Heart left ventricle (tissue), 16 donors: ENCODE results near the gene SHFL. TPM values are rescaled to one million over a fixed set of nuclear protein-coding genes. Genes with fewer than 3 reads are reported as not detected.
A peak's percentile ranks its signal among the peaks of the same experiment; 100 is the strongest.

ENCODE experiments used
- ATAC-seq, 4 donors: fragments of 200-7000 bp; cut with Tn5 transposase; one replicate each; pipeline ENCODE4 v1.9.1; 2020 to 2022; ENCODE audit warnings: moderate library complexity in 4 of 4, mild to moderate bottlenecking in 3 of 4, moderate number of reproducible peaks in 1 of 4
- DNase-seq, 5 donors: peaks; one replicate each; pipeline ENCODE4 v3.0.0-alpha.2; 2020
- H3K27ac ChIP-seq, 12 donors: fragments of 200-600 bp; sonication (generic) in 4 of 12; one replicate each; pipeline versions ENCODE4 v1.5.0 to v1.8.0; 2016 to 2022; ENCODE audit warnings: mild to moderate bottlenecking in 2 of 12
- H3K27me3 ChIP-seq, 9 donors: fragments of 200-600 bp; sonication (generic) in 2 of 9; one replicate each; pipeline versions ENCODE4 v1.5.1 to v1.8.0; 2016 to 2022; ENCODE audit warnings: mild to moderate bottlenecking in 3 of 9
- H3K36me3 ChIP-seq, 9 donors: fragments of 200-600 bp; sonication (generic) in 2 of 9; one replicate each; pipeline versions ENCODE4 v1.5.0 to v1.8.0; 2018 to 2022; ENCODE audit warnings: mild to moderate bottlenecking in 2 of 9
- H3K4me1 ChIP-seq, 12 donors: fragments of 200-600 bp; sonication (generic) in 4 of 12; one replicate each; pipeline versions ENCODE4 v1.5.0 to v1.8.0; 2016 to 2022; ENCODE audit warnings: mild to moderate bottlenecking in 3 of 12
- H3K4me3 ChIP-seq, 12 donors: fragments of 200-600 bp; sonication (generic) in 4 of 12; one replicate each; pipeline versions ENCODE4 v1.5.0 to v1.8.0; 2017 to 2022; ENCODE audit warnings: mild to moderate bottlenecking in 9 of 12, moderate library complexity in 4 of 12
- H3K9me3 ChIP-seq, 12 donors: fragments of 200-600 bp; sonication (generic) in 4 of 12; one replicate each; pipeline versions ENCODE4 v1.5.0 to v1.8.0; 2016 to 2022; ENCODE audit warnings: mild to moderate bottlenecking in 1 of 12
- CTCF ChIP-seq, 12 donors: fragments of 200-600 bp; sonication (generic) in 4 of 12; IDR thresholded peaks; one replicate each; pipeline versions ENCODE4 v1.5.0 to v1.8.0; 2018 to 2022; ENCODE audit warnings: antibody characterized with exemption in 12 of 12, mild to moderate bottlenecking in 5 of 12
- POLR2A ChIP-seq, 2 donors: fragments of 450-650 bp; IDR thresholded peaks; one replicate each; pipeline ENCODE4 v1.6.1; 2017; ENCODE audit warnings: antibody characterized with exemption in 2 of 2, mild to moderate bottlenecking in 2 of 2, moderate library complexity in 2 of 2
- WGBS, 4 donors: extraction: QIAGEN DNeasy Blood & Tissue Kit in 2 of 4; methylation state at CpG; one replicate each; pipeline versions ENCODE4 v1.1.5 to v1.1.7; 2013 to 2018; 5-methylcytosine and 5-hydroxymethylcytosine counted together
- intact Hi-C, 10 donors: fragments of 100-400 bp; cut with DNase I; formaldehyde crosslinking; loops; one replicate each; pipeline versions ENCODE4 v1.11.1 to v1.14.2; 2022
- polyA plus RNA-seq, 2 donors: library from polyadenylated mRNA; stranded (reverse); fragments of 200-250 nt; gene quantifications; one replicate each; pipeline ENCODE4 v1.2.3, GENCODE V29; 2013
- total RNA-seq, 9 donors: library from RNA; depleted of rRNA in 2 of 9; stranded (reverse); fragments of >200 nt in 2 of 9; fragmentation: NEBNext Ultra II Directional in 3 of 9; extraction: Animal tissue kit (Norgen Biotek cat#: 25700) in 3 of 9; gene quantifications; one replicate each; pipeline versions ENCODE4 v1.1.0 to v1.2.4, GENCODE V29; 2016 to 2023
- donor health status: ischemic (EF 13 %, LVEDD 7.1; RV severe dilation, severe dysfunction).
- donor health status: healthy with polysubstance abuse.
- donor health status: DM: no; HTN: yes; CAD: no.
- donor health status: DM: no; HTN: no; CAD: no.
- donor health status: ischemic (EF 25% LVEDD 6.9; RV normal size, moderate dysfunction).
- donor health status: ischemic (EF 25% LVEDD 5.7; RV mildly dilated, moderate dysfunction).
- donor health status: healthy.
- donor health status: DM: yes; HTN: yes; CAD: no.
- donor health status: ischemic (EF 35%, LVEDD 5.7; RV mildly dilated, moderate dysfunction).
- donor health status: nonischemic (EF 11% LVEDD 7.7; RV severe dilation, severe dysfunction).
- donor health status: DM: yes; HTN: yes; CAD: no.
- donor health status: PGD.
- donor health status: ischemic (EF 29% LVEDD 5.4; RV normal size, mild dysfunction).
- donor health status: nonischemic (EF 23%, LVEDD 6.1; RV moderate dilation, normal function).

The SHFL gene
- total and polyA plus RNA-seq, 11 donors: 6.3 to 29.0 (median 8.7) TPM

DNA sequence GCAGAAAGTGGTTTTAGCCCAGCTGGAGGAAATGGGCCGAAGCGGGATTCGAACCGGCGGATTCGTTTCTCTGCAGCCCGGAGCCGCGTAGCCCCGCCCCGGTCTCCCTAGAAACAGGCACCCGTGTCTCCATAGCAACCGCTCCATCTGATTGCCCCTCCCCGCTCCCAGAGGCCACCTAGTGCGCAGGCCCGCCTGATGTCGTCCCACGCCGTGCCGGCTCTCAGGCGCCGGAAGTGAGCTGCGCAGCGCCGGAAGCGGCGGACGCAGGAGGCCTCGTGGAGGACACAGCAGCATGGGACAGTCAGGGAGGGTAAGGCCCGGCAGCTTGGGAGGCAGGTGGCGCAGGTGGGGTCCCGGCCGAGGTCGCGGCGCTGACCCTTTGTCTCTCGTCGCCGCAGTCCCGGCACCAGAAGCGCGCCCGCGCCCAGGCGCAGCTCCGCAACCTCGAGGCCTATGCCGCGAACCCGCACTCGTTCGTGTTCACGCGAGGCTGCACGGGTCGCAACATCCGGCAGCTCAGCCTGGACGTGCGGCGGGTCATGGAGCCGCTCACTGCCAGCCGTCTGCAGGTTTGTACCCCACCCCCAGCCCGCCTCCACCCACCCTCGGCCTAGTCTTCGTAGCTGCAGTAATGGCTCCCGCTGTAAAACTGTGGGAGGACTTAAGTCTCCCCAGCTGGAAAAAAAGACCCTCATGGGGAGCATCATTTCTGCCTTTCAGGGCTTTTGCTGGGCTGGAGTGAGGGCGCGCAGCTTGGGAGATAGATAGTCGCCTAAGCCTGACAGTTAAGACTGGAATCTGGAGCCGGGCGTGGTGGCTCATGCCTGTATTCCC, 20.2 kb downstream of the SHFL start, which contains the start of gene PPAN:
Gene PPAN (plus strand): TSS at position 263 of the 837 bp plus-strand sequence. CDS start 33 bp downstream, at position 296.
- Histone ChIP-seq H3K4me3 (peak within 1 kb of the TSS; percentile 56 to 96 (median 87)), H3K4me1 (peaks cover 0 to 54% (median 13%) of the 10 kb centered on the region in 12 donors), H3K36me3 (peaks cover 7 to 44% (median 40%) of the 10 kb centered on the region in 9 donors), H3K27me3 (no peaks in the 10 kb centered on the region), H3K9me3 (no peaks in the 10 kb centered on the region), H3K27ac (peak within 1 kb of the TSS; percentile 2 to 94 (median 79))
- TF ChIP-seq POLR2A (IDR thresholded peaks at IDR 0.05) (peak in 1 of 2 donors; percentile 72), CTCF (IDR thresholded peaks at IDR 0.05) (no peak)
- intact Hi-C loops: loop anchor here in 3 of 10 donors (1.0 to 5.0 kb wide), 4 partner anchors 13 to 591 kb away; partner anchors contain the start of genes EIF3G (in 1 of the 3) and MRPL4 (in 1 of the 3)
- 1 to 7% (median 3%) methylated on average over 33 to 71 of the region's 71 CpGs for WGBS, 4 donors
- peak; percentile 98 to 100 (median 98) for ATAC-seq
- peak; percentile 98 to 99 (median 99) for DNase-seq

DNA sequence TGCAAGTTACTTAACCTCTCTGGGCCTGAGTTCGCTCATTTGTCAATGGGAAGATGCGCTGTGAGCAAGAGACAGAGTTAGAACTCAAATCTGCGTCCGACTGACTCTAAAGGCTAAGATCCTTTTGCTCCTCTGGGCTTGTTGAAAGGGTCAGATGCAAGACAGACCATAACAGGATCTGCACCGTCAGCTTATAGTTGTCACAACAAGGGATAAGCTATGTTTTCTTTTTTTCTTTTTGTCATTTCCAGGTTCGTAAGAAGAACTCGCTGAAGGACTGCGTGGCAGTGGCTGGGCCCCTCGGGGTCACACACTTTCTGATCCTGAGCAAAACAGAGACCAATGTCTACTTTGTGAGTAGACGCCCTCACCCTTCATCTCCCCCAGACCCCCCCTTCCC, 21.1 kb downstream of the SHFL start:
- Histone ChIP-seq H3K4me1 (peaks cover 0 to 55% (median 13%) of the 10 kb centered on the region in 12 donors), H3K9me3 (no peaks in the 10 kb centered on the region), H3K27ac (peak overlapping the region in 3 of 12 donors; percentile 84 to 88 (median 85)), H3K4me3 (peak overlapping the region in 10 of 12 donors; percentile 75 to 96 (median 87)), H3K36me3 (peaks cover 7 to 46% (median 42%) of the 10 kb centered on the region in 9 donors), H3K27me3 (no peaks in the 10 kb centered on the region)
- no peak for TF ChIP-seq CTCF (IDR thresholded peaks at IDR 0.05)
- no peak for TF ChIP-seq POLR2A (IDR thresholded peaks at IDR 0.05)
- ATAC-seq: no peak
- DNase-seq: no peak
- intact Hi-C loops: loop anchor here in 1 of 10 donors (5.0 kb wide), 2 partner anchors 145 to 590 kb away; partner anchors contain the start of gene MRPL4
- WGBS, 4 donors: 74 to 83% (median 77%) methylated on average over 10 of the region's 10 CpGs

- no peak for ATAC-seq
- peak overlapping the region in 2 of 12 donors; percentile 80 to 87 for H3K4me3 ChIP-seq
- TF ChIP-seq POLR2A (IDR thresholded peaks at IDR 0.05) (no peak), CTCF (IDR thresholded peaks at IDR 0.05) (no peak)
- no peaks in the 10 kb centered on the region for H3K9me3 ChIP-seq
- peaks cover 7 to 46% (median 42%) of the 10 kb centered on the region in 9 donors for H3K36me3 ChIP-seq
- WGBS, 4 donors: 90 to 95% (median 95%) methylated on average over 12 to 14 of the region's 14 CpGs
- DNase-seq: no peak
- no peaks in the 10 kb centered on the region for H3K27me3 ChIP-seq
- intact Hi-C loops: loop anchor here in 1 of 10 donors (5.0 kb wide), 2 partner anchors 144 to 589 kb away; partner anchors contain the start of gene MRPL4
- H3K27ac ChIP-seq: no peak overlapping the region
- H3K4me1 ChIP-seq: peaks cover 0 to 55% (median 13%) of the 10 kb centered on the region in 12 donors
These were observed 21.8 kb downstream of the SHFL start for GRCh38 chr19:10107817-10108367.
